GM21447 (cell line): ENCODE measurements around the gene DMC1.

ENCODE experiments used
- ATAC-seq: cut with Tn5 transposase; IDR thresholded peaks from one replicate; pipeline ENCODE4 v1.9.1; 2021; ENCODE audit not compliant: unreplicated experiment

The DMC1 gene

DNA sequence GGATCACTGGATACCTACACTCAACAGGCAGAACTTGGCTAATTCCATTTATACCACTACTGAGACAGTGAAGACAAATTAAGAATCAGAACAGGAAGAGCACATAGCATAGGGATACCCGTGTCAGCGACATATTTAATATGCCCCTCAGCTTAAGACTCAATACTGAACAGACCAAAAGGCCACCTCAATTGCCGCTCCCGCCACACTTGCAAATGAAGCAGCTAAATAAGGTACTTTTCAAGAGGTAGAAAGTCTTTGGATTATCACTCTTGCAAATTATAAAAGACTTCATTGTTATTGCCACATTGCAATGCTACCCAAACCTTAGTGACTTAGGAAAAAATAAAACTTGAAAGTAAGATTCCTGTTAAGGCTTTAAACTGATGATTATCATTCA lies 67.0 kb downstream of the DMC1 start:
- ATAC-seq, result no peak

DNA sequence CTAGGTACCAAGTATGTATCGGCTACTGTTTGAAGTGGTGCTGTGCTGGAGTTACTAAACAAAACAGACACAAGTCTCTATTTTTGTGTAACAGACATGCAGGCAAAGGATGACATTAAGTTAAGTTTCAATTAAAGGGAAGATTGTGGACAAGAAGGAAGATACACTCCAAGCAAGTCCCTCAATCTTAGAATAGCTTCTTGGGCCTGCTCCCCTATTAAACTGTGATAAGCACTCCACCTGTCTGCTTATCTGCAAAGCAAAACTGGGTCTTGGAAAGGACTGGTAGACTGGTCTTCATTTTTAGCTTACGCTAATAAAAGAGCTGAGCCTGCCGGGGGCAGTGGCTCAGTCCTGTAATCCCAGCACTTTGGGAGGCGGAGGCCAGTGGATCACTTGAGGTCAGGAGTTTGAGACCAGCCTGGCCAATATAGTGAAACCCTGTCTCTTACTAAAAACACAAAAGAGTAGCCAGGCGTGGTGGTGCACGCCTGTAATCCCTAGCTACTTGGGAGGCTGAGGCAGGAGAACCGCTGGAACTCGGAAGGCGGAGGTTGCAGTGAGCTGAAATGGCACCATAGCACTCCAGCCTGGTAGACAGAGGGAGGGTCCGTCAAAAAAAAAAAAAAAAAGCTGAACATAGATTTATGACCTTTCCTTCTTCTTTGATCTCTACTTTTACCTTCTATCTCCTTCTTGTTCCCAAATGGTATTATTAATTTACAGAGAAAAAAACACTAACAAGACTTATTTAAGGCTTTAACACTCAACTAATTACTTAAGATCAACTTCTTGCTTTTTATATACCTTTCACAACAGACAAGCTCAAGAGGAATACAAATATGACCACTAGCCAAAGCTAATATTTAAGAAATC lies 67.9 kb downstream of the DMC1 start:
- ATAC-seq, result no peak

DNA sequence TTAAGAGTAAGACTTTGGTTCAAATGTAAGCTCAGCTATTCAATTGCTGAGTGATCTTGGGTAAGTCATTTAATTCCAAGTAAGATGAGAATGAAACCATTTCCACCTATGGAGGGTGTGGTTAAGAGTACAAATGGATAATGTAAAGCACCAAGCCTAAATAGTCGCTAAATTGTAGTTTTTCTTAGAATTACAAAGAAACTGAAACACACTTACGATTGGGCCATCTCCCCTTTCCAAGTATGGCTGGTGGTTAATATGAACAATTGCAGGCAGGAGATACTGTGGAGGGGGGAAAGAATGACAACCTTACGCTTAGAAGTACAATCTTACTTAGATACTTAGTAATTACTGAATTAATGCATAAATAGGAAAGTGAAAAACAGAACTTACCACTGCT lies 72.1 kb downstream of the DMC1 start:
- no peak for ATAC-seq

DNA sequence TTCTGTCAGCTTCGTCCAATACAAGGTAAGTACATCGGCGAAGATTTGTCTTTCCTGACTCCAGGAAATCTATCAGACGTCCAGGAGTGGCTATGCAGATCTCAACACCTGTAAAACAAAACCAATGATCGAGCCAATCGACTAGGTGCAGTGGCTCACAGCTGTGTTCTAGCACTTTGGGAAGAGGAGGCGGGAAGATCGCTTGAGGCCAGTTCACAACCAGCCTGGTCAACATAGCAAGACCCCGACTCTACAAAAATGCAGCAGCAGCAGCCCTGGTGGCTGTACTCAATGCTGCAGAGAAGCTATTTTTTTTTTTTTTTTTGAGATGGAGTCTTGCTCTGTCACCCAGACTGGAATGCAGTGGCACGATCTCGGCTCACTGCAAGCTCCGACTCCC lies 75.0 kb downstream of the DMC1 start:
- no peak for ATAC-seq

DNA sequence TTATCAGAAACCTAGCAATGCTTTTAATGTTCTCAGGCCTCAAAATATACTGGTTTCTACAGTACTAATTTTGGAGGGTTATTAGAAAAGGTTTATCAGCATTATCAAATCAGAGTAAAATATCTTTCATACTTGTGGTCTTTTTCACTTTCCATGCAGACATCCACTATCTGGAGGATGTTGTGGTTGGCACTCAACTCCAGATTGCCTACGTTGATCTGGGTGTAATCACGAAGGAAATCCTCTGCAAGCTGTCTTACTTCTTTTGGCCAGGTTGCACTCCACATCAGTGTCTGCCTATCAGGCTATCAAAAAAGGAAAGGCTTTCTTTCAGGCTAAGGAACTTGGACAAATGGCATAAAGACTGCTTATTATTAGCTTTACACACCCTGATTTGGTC lies 75.5 kb downstream of the DMC1 start:
- no peak for ATAC-seq

DNA sequence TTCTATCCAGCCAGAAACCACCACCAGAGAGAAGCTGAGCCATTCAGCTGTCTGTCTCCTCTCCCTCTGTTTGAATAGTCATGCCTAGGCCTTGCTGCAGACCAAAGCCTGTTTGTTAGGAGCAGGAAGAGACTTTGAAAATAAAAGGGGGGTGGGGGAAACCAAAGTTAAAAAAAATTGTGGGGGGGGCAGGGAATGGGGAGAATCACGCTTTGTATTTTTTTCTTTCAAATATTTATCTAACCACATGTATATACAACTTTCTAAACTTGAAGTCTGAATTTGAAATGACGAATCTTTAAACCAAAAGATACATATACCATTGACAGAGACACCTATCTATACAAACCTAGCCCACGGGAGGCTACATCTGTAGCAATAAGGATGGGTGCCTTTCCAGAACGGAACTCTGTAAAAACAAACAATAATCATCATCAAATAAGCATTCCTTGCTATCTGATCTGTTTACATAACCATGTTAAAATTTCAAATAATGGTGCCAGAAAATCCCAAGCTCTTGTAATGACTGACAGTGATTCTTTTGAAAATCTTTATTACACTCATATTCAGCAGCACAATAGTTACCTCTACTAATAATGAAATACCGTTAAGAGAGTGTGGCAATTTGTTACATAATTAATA lies 78.2 kb downstream of the DMC1 start:
- no peak for ATAC-seq

DNA sequence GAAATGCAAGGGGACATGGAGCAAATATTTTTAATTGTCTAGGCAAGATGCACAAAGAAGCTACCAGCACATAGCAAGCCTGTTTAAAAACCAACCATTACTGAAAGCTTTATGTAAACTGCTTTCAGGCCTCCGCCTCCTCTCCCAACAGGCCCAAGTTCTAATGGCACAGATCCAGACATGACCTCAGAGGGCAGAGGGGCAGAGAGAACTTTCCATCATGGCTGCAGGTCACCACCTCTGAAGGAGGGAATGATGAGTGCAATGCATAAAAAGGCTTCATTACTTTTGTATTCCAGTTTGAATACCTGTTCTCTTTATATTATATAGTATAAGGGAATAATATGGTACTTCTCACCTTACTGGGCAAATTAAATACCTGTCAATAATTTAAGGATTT lies 79.1 kb downstream of the DMC1 start:
- ATAC-seq, result no peak

DNA sequence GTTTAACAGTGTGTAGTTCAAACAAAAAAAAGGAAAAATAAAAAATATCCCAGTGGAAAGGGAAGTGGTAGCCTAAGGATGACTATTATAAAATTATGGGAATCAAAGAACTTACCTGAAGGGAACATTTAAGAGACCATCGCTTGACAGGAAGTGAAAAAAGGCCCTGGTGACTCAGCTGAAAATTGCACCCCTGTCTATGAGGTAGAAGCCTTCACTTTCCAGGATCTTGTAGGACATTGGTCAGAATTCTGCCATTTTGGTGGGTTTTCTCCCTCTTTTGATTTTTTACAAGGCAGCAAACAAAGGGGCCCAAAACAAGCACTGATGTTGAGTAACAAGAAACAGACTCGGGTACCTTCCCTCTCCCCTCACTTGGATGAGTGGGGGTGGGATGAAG lies 79.5 kb downstream of the DMC1 start:
- no peak for ATAC-seq

DNA sequence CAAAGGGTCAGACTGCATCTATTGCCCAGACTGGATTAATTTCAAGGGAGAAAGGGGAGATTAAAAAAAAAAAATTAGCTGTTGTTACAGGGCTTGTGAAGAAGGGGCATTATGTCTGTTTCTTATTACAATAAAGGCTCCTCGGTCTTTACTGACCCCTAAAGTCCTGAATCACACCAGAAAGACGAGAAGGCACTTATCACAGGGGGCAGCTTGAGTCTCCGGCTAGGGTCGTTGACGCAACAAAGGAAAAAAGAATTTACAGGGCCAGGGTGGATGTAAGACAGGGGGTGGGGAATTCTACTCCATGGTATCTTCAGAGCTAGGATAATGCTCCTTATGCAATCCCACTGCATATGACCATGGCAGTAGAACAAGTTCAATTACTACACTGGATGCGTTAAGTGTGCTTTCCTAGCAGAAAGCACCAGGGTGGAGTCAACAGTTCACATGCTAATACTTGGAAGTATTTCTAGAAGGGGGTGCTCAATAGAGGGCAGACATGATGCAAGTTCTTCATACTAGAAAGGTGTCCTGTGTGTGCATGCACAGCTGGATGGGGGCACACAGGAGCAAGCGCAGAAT lies 80.3 kb downstream of the DMC1 start:
- ATAC-seq, result no peak

DNA sequence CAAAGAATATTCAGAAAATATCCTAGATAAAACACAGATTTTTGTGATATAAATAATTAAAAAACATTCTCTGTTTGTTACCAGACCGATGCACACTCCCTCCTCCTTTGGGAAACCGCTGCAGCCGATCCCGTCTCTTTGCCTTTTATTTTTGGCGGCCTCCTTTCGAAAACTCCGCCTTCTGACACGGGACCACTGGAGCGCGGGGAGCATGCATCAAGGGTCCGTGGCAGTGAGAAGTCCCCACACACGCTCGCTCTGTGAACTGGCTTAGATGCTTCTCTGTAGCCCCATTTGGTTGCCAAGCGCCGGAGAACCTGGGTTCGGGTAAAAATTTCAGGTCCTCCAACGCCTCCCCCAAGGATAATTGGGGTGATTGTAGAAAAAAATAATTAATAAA lies 80.8 kb downstream of the DMC1 start:
- ATAC-seq, result no peak

DNA sequence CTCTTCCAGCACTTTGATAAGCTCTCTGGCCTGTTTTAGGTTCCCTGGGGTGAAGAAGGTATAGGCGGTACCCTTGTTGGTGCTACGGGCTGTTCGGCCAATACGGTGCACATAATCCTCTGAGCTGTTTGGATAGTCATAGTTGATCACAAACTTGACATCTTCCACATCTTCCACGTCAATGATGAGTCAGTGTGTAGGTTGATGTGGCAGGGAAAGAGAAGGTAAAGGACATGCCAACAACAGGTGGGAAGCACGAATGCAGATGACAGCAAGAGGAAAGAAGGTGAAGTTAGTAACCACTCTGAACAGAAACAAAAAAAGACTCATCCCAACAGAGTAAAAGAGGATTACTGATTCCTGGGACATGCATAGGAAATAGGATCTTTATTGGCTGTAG lies 82.0 kb downstream of the DMC1 start:
- ATAC-seq, result no peak

DNA sequence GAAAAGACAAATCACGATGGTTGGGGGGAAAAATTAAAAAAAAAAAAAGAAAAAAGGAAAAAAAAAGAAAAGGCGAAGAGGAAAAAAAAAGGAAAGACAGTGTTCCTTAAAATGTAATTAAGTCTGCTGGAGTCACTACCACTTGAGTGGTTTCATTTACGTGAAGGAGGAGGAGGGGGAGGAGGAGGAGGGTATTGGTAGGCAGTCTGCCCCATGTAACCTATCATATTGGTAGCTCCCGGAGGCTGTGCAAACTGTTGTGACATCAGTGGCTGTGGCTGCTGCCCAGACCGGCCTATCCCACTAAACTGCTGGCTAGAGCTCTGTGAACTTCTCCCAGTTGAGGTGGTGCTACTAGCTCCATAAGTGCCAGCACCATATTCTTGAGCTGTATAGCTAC lies 84.2 kb downstream of the DMC1 start:
- no peak for ATAC-seq

DNA sequence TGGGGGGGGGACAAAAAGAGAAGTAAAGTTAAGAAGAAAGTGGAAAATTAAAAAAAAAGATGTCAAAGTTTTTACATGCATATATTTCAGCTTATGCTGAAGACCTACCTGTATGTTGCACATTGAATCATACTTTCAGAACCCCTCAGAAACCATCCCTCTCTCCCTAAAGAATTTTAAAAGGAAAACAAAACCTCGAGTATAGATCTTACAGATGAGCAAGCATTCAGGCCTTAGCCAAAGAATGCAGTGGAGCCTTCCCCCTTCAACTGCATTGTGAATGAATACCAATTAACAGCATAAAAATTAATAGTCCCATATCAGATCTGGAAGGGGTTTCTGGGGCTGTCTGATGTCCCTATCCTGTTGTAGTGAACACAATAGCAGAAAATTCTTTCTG lies 85.7 kb downstream of the DMC1 start:
- ATAC-seq, result no peak

DNA sequence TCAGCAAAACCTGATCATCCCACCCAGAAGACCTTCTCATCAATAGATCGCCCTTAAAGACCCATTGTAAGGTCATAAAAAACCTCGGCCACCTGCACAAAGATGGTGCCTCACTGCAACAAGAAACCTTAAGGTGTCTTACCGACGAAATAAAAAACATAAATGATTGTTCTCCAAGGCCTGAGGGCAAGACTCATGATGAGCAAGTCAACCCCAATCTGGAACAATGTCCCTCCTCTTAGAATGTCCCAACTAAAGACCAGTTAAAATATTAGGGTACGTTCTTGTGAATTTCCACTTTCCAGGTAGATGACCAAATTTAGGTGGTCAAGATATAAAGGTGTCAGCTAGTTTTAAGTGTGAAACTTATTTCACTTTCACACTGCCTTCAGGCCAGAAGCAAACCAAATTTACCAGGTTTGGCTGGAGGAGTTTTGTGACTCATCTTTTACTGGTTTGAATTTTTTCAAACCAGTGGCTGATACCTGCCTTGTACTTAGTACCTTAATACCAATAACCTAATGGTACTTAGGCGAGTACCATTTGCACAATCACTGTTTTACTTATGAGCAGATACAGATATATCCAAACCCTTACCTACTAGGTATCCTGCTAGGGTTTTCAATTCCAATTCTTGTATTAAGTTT lies 87.2 kb downstream of the DMC1 start:
- no peak for ATAC-seq

DNA sequence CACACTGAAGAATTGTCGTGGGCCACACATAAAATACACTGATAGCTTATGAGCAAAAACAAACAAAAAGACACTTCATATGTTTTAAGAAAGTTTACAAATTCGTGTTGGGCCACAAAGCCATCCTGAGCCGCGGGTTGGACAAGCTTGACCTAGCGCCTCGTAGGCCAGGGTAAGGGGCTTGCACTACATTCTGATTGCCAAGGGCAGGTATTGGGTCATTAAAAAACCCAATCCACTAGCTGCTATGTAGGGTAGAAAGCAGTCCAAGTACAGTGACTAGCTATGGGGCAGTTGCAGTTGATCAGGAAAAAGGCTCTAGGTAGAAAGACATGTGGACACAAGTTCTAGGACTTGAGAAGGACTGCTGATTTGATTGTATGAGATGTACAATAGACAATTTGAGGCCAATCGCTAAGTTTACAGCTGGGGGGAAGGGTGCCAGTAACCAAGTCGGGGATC lies 88.1 kb downstream of the DMC1 start:
- ATAC-seq, result no peak

DNA sequence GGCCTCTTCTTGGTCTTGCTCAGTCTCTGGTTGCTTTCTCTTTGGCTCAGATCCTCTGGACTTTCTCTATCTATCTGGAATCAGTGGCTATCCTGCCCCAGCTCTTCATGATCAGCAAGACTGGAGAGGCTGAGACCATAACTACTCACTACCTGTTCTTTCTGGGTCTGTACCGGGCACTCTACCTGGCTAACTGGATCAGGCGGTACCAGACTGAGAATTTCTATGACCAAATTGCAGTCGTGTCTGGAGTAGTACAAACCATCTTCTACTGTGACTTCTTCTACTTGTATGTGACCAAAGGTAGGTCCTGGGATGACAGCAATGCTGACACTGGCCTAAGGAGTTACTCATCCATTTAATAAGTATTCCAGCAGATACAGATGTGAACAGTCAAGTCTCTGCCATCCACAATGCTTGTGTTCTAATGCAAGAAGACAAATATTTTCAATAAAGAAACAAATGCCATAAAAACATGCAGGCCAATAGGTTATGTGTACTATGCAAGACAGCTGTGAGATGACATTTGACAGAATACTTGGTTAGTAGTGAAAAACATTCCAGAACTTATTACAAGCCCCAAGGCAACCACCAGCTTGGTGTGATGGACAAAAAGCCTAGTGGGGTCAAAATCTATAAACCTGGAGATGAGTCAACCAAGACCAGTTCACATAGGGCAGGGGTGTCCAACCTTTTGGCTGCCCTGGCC lies 88.7 kb downstream of the DMC1 start:
- no peak for ATAC-seq

DNA sequence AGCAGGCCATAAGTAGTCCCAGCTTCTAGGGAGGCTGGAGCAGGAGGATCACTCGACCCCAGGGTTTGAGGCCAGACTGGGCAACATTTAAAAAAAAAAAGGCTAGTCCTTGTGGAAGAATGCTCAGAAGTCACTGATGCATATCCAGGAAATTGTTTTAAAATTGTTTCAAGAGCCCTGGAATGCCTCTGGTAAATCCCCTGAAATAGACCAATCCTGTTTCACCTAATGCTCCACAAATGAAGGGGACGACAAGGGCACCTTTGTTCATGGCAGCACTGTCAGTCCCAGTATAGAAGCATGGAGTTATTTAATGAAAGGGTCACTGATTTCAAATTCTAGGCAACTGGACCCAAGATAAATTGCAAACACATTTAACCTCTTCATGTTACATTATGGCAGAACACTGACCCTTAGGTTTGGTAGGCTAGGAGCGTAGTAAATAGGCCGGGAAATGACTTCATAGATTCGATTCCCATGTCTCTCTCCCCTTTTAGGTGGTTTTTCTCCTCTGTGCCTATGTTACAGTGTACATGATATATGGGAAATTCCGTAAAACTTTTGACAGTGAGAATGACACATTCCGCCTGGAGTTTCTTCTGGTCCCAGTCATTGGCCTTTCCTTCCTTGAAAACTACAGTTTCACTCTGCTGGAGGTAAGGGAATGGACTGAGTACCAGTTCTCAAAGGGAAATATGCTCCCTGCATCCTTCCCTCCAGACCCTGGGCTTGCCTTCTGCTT lies 90.7 kb downstream of the DMC1 start:
- ATAC-seq, result no peak

DNA sequence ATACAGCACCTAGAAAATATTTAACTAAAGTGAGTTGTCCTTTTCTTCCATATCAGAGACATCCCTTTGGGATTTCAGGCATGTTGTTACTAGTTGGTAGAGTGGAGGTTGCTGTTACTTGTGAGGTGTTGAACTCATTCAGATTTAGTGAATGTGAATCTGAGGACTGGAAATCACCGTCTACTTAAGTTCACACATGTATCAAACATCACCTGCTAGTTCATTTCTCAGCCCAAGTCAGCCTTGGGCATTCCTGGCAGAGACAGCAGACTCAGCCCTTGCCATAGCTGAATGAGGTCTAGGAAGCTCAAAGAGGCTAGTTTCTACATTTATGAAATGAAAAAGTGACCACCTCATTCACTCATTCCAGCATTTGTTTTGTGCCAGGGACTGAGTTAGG lies 92.4 kb downstream of the DMC1 start:
- ATAC-seq, result no peak

DNA sequence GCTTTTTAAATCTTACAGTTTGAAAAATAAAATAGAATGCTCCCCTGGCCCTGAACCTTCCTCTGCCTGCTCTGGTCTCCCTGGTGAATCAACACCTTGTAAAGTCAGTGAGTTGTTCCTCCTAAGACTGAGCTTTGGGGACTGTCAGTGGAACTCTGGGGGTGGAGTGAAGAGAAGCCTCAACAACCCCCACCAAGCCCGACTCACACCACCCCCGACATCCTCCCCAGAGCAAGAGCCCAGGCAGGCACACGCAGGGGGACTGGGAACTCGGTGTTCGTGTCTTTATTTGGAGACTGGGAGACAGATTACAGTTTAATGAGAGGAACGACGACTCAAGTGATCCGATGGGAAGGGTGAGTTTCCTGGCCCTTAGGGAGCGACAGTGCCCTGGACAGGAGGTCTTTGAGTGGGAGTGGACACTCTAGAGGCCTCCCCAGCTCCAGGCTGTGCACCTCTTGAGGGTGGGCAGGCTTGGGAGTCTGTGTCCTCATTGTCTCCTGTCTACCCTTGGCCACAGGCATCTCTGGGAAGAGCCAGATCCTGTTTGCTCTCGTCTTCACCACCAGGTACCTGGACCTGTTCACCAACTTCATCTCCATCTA lies 95.9 kb downstream of the DMC1 start:
- ATAC-seq, result no peak

DNA sequence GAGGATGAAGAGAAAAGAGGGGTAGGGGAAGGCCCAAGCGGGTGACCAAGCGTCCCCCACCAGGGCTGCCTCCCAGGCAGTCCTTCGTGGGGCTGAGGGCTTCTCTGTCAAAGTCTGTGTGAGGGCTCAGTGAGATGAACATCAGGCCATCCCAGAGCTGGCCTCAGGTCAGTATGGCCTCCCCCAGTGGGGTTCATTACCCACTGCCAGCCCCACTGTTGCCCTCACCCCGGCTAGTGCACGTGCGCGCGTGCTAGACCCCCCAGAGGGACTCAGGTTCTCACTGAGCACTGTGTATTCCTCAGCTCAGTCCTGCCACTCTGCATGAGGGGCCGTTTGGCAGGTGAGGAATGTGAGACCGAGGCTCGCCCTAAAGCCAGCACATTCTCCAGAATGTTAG lies 98.7 kb downstream of the DMC1 start:
- no peak for ATAC-seq
